ENCODE results near the gene CYP27C1.

Gene CYP27C1

GRCh38 chr2:127219171-127220070 lies 678 bp downstream of the CYP27C1 start:
- Histone ChIP-seq H3K4me1 (ENCODE audit: low read length) (no peaks in the 10 kb centered on the region), H3K27ac (ENCODE audit: low read length) (no peak overlapping the region), H3K9me3 (ENCODE audit: insufficient read depth, low read length) (no peaks in the 10 kb centered on the region), H3K4me3 (ENCODE audit: low read length) (no peak overlapping the region), H2AFZ (ENCODE audit: low read depth, low read length) (no peak overlapping the region), H4K20me1 (ENCODE audit: insufficient read depth, low read length) (no peaks in the 10 kb centered on the region), H3K4me2 (ENCODE audit: low read length) (no peak overlapping the region), H3K27me3 (ENCODE audit: low read depth, low read length) (0 out of 2 replicates have a peak, but pooled peaks cover 4% of the 10 kb centered on the region), H3K9ac (ENCODE audit: low read length) (no peak overlapping the region), H3K79me2 (ENCODE audit: low read length) (no peaks in the 10 kb centered on the region), H3K36me3 (replicated peaks; ENCODE audit: low read depth, low read length) (no peaks in the 10 kb centered on the region)
- TF ChIP-seq EZH2phosphoT487 (IDR thresholded peaks at IDR 0.05; ENCODE audit: low read depth): no peak
- no peak for TF ChIP-seq CTCF (IDR thresholded peaks at IDR 0.05; ENCODE audit: low read depth, low read length)

GRCh38 chr2:127218812-127219170 lies 1.3 kb downstream of the CYP27C1 start:
- no peak overlapping the region for H2AFZ ChIP-seq (ENCODE audit: low read depth, low read length)
- no peaks in the 10 kb centered on the region for H3K36me3 ChIP-seq (replicated peaks; ENCODE audit: low read depth, low read length)
- H3K4me2 ChIP-seq (ENCODE audit: low read length): no peak overlapping the region
- H3K79me2 ChIP-seq (ENCODE audit: low read length): no peaks in the 10 kb centered on the region
- H4K20me1 ChIP-seq (ENCODE audit: insufficient read depth, low read length): no peaks in the 10 kb centered on the region
- H3K27ac ChIP-seq (ENCODE audit: low read length): no peak overlapping the region
- H3K27me3 ChIP-seq (ENCODE audit: low read depth, low read length): 0 out of 2 replicates have a peak, but pooled peaks cover 4% of the 10 kb centered on the region
- H3K4me1 ChIP-seq (ENCODE audit: low read length): no peaks in the 10 kb centered on the region
- no peaks in the 10 kb centered on the region for H3K9me3 ChIP-seq (ENCODE audit: insufficient read depth, low read length)
- TF ChIP-seq EZH2phosphoT487 (IDR thresholded peaks at IDR 0.05; ENCODE audit: low read depth) (no peak), CTCF (IDR thresholded peaks at IDR 0.05; ENCODE audit: low read depth, low read length) (no peak)
- no peak overlapping the region for H3K9ac ChIP-seq (ENCODE audit: low read length)
- H3K4me3 ChIP-seq (ENCODE audit: low read length): no peak overlapping the region

GRCh38 chr2:127217470-127218325 lies 2.4 kb downstream of the CYP27C1 start:
- Histone ChIP-seq H4K20me1 (ENCODE audit: insufficient read depth, low read length) (no peaks in the 10 kb centered on the region), H3K27me3 (ENCODE audit: low read depth, low read length) (no peaks in the 10 kb centered on the region), H3K9ac (ENCODE audit: low read length) (no peak overlapping the region), H3K27ac (ENCODE audit: low read length) (no peak overlapping the region), H3K36me3 (replicated peaks; ENCODE audit: low read depth, low read length) (no peaks in the 10 kb centered on the region), H3K4me3 (ENCODE audit: low read length) (no peak overlapping the region), H3K4me2 (ENCODE audit: low read length) (no peak overlapping the region), H3K4me1 (ENCODE audit: low read length) (no peaks in the 10 kb centered on the region), H3K79me2 (ENCODE audit: low read length) (no peaks in the 10 kb centered on the region), H3K9me3 (ENCODE audit: insufficient read depth, low read length) (no peaks in the 10 kb centered on the region), H2AFZ (ENCODE audit: low read depth, low read length) (no peak overlapping the region)
- TF ChIP-seq EZH2phosphoT487 (IDR thresholded peaks at IDR 0.05; ENCODE audit: low read depth) (no peak), CTCF (IDR thresholded peaks at IDR 0.05; ENCODE audit: low read depth, low read length) (no peak)

GRCh38 chr2:127216593-127216992 lies 3.5 kb downstream of the CYP27C1 start:
- no peak for TF ChIP-seq EZH2phosphoT487 (IDR thresholded peaks at IDR 0.05; ENCODE audit: low read depth)
- no peak for TF ChIP-seq CTCF (IDR thresholded peaks at IDR 0.05; ENCODE audit: low read depth, low read length)

More at GRCh38 chr2:127216593-127216992, 3.5 kb downstream of the CYP27C1 start:
- Histone ChIP-seq H3K9me3 (ENCODE audit: insufficient read depth, low read length) (no peaks in the 10 kb centered on the region), H3K36me3 (replicated peaks; ENCODE audit: low read depth, low read length) (no peaks in the 10 kb centered on the region), H3K4me1 (ENCODE audit: low read length) (no peaks in the 10 kb centered on the region), H3K79me2 (ENCODE audit: low read length) (no peaks in the 10 kb centered on the region), H3K9ac (ENCODE audit: low read length) (no peak overlapping the region), H4K20me1 (ENCODE audit: insufficient read depth, low read length) (no peaks in the 10 kb centered on the region), H3K4me3 (ENCODE audit: low read length) (no peak overlapping the region), H3K4me2 (ENCODE audit: low read length) (no peak overlapping the region), H3K27ac (ENCODE audit: low read length) (no peak overlapping the region), H3K27me3 (ENCODE audit: low read depth, low read length) (no peaks in the 10 kb centered on the region), H2AFZ (ENCODE audit: low read depth, low read length) (no peak overlapping the region)
